PC-3 (cell line): ENCODE data around the gene UBE2F. TPM values are rescaled to one million over a fixed set of nuclear protein-coding genes. Genes with fewer than 3 reads are reported as not detected.

Experiments
- ATAC-seq: fragments of 200-7000 bp; cut with Tn5 transposase; 2 replicates; pipeline ENCODE4 v1.9.1; 2020; ENCODE audit warnings: mild to moderate bottlenecking, moderate library complexity
- BruUV-seq: library from RNA; stranded (reverse); fragments of 400-500 nt; replicated peaks from 2 replicates; lab custom pipeline; 2021; lab: Mats Ljungman, UMichigan
- CTCF ChIA-PET: fragments of 300-600 bp; sonication (Branson Sonifier 250); formaldehyde crosslinking; loops from one replicate; lab custom pipeline; 2022; ENCODE audit warnings: antibody characterized with exemption; lab: Charles Lee
- POLR2A ChIA-PET: fragments of 300-600 bp; sonication (Branson Sonifier 250); formaldehyde crosslinking; loops from one replicate; lab custom pipeline; 2022; ENCODE audit warnings: antibody characterized with exemption; ENCODE audit not compliant: unreplicated experiment; lab: Charles Lee
- DNase-seq: peaks from one replicate; pipeline ENCODE4 v3.0.0-alpha.2; 2015
- H2AFZ ChIP-seq: fragments of 300-600 bp; sonication (generic); 2 replicates; pipeline ENCODE4 v1.6.0; 2016; ENCODE audit warnings: antibody characterized with exemption, low read length
- H3F3A ChIP-seq: fragments of 300-600 bp; sonication (generic); one replicate; pipeline ENCODE4 v1.6.0; 2017; ENCODE audit warnings: antibody characterized with exemption, low read length, control low read depth, mild to moderate bottlenecking; ENCODE audit not compliant: unreplicated experiment
- H3K27ac ChIP-seq: fragments of 300-600 bp; sonication (generic); 2 replicates; pipeline ENCODE4 v1.5.1; 2016; ENCODE audit warnings: mild to moderate bottlenecking, low read length
- H3K27me3 ChIP-seq: fragments of 300-600 bp; sonication (generic); 2 replicates; pipeline ENCODE4 v1.6.1; 2016; ENCODE audit warnings: low read length, mixed read lengths
- H3K36me3 ChIP-seq: fragments of 300-600 bp; sonication (generic); 2 replicates; pipeline ENCODE4 v1.6.1; 2016; ENCODE audit warnings: low read depth, mixed run types, low read length, mixed read lengths
- H3K4me1 ChIP-seq: fragments of 300-600 bp; sonication (generic); 2 replicates; pipeline ENCODE4 v1.5.1; 2016; ENCODE audit warnings: low read length; ENCODE audit not compliant: insufficient read depth
- H3K4me2 ChIP-seq: fragments of 300-600 bp; sonication (generic); 2 replicates; pipeline ENCODE4 v1.6.0; 2016; ENCODE audit warnings: low read length
- H3K4me3 ChIP-seq: fragments of 300-600 bp; sonication (generic); 2 replicates; pipeline ENCODE4 v1.5.1; 2016; ENCODE audit warnings: mild to moderate bottlenecking, low read length, mixed read lengths
- H3K79me2 ChIP-seq: fragments of 300-600 bp; sonication (generic); 2 replicates; pipeline ENCODE4 v1.6.1; 2017; ENCODE audit warnings: low read length, mixed read lengths
- H3K9ac ChIP-seq: fragments of 300-600 bp; sonication (generic); 2 replicates; pipeline ENCODE4 v1.6.0; 2016; ENCODE audit warnings: mild to moderate bottlenecking, low read length
- H3K9me2 ChIP-seq: fragments of 300-600 bp; sonication (generic); replicated peaks from 2 replicates; pipeline ENCODE4 v1.6.1; 2016; ENCODE audit warnings: mixed run types, low read length, mixed read lengths
- H3K9me3 ChIP-seq: fragments of 300-600 bp; sonication (generic); 2 replicates; pipeline ENCODE4 v1.6.1; 2016; ENCODE audit warnings: low read length, mixed read lengths
- H4K20me1 ChIP-seq: fragments of 300-600 bp; sonication (generic); 2 replicates; pipeline ENCODE4 v1.6.1; 2016; ENCODE audit warnings: low read length, mixed read lengths
- CTCF ChIP-seq: fragments of 300-600 bp; sonication (generic); conservative IDR thresholded peaks from 2 replicates; pipeline ENCODE4 v1.5.1; 2017; ENCODE audit warnings: antibody characterized with exemption, low read depth, mild to moderate bottlenecking, low read length
- EZH2 ChIP-seq: fragments of 300-600 bp; sonication (generic); IDR thresholded peaks from one replicate; pipeline ENCODE4 v1.6.1; 2017; ENCODE audit warnings: antibody characterized with exemption, mild to moderate bottlenecking, low read length; ENCODE audit not compliant: unreplicated experiment
- EZH2phosphoT487 ChIP-seq: fragments of 300-600 bp; sonication (generic); IDR thresholded peaks from 2 replicates; pipeline ENCODE4 v1.6.1; 2018; ENCODE audit warnings: mild to moderate bottlenecking, antibody characterized with exemption, low read length, borderline replicate concordance
- intact Hi-C: fragments of 100-400 bp; cut with micrococcal nuclease; formaldehyde crosslinking; loops from 2 replicates; pipeline ENCODE4 v1.9.0; 2023
- total RNA-seq: library from RNA; depleted of rRNA; stranded (reverse); fragments of >200 nt; gene quantifications from 2 replicates; pipeline ENCODE4 v1.2.3, GENCODE V29; 2014

Gene UBE2F
- total RNA-seq, 1 experiment from 2014 or later, result 57.8 TPM

GRCh38 chr2:237927135-237927534 lies 39.7 kb upstream of the UBE2F start:
- Histone ChIP-seq H3K36me3 (no peaks in the 10 kb centered on the region), H3K27me3 (no peaks in the 10 kb centered on the region), H3K4me3 (no peak overlapping the region), H3K9me3 (no peaks in the 10 kb centered on the region), H3K4me2 (no peak overlapping the region), H2AFZ (no peak overlapping the region), H3K9ac (no peak overlapping the region), H3K27ac (no peak overlapping the region), H3K4me1 (peaks cover 10% of the 10 kb centered on the region; the same call in 1 of the 2 replicates), H3K79me2 (no peaks in the 10 kb centered on the region), H3K9me2 (no peaks in the 10 kb centered on the region), H4K20me1 (no peaks in the 10 kb centered on the region), H3F3A (no peaks in the 10 kb centered on the region)
- POLR2A ChIA-PET, result interaction anchor here (0.5 kb wide), 1 partner anchor 793 kb away, joined by 7 read pairs; no protein-coding TSS in a partner anchor
- ATAC-seq (no peak), DNase-seq (no peak)
- intact Hi-C loops, result no loop called here
- BruUV-seq, result no TSS peak
- CTCF ChIA-PET, result no interaction called here
- no peak for TF ChIP-seq EZH2
- TF ChIP-seq CTCF, result no peak
- TF ChIP-seq EZH2phosphoT487, result no peak

- Histone ChIP-seq H2AFZ (no peak overlapping the region), H3K27me3 (no peaks in the 10 kb centered on the region), H3K27ac (no peak overlapping the region), H3K4me1 (peaks cover 2% of the 10 kb centered on the region; the same call in 1 of the 2 replicates), H3K9me2 (no peaks in the 10 kb centered on the region), H3K79me2 (no peaks in the 10 kb centered on the region), H3K4me3 (no peak overlapping the region), H3K4me2 (no peak overlapping the region), H3F3A (no peaks in the 10 kb centered on the region), H3K36me3 (no peaks in the 10 kb centered on the region), H4K20me1 (no peaks in the 10 kb centered on the region), H3K9me3 (no peaks in the 10 kb centered on the region), H3K9ac (no peak overlapping the region)
- ChIA-PET CTCF (no interaction called here), POLR2A (no interaction called here)
- no peak for TF ChIP-seq EZH2
- no peak for TF ChIP-seq CTCF
- no peak for TF ChIP-seq EZH2phosphoT487
- DNase-seq (no peak), ATAC-seq (no peak; the same call in 1 of the 2 replicates)
- BruUV-seq, result no TSS peak
- intact Hi-C loops, result no loop called here
Observed at GRCh38 chr2:237927986-237928385, 38.8 kb upstream of the UBE2F start.

- Histone ChIP-seq H3F3A (no peaks in the 10 kb centered on the region), H2AFZ (no peak overlapping the region), H4K20me1 (no peaks in the 10 kb centered on the region), H3K4me2 (no peak overlapping the region), H3K4me1 (no peaks in the 10 kb centered on the region), H3K9me2 (no peaks in the 10 kb centered on the region), H3K27me3 (no peaks in the 10 kb centered on the region), H3K4me3 (no peak overlapping the region), H3K27ac (no peak overlapping the region), H3K36me3 (no peaks in the 10 kb centered on the region), H3K9me3 (no peaks in the 10 kb centered on the region), H3K79me2 (no peaks in the 10 kb centered on the region), H3K9ac (no peak overlapping the region)
- BruUV-seq, result no TSS peak
- no peak for DNase-seq
- CTCF ChIA-PET, result no interaction called here
- intact Hi-C loops, result no loop called here
- ATAC-seq, result no peak
- no peak for TF ChIP-seq EZH2
- no peak for TF ChIP-seq CTCF
- TF ChIP-seq EZH2phosphoT487, result no peak
- POLR2A ChIA-PET, result no interaction called here
Observed at GRCh38 chr2:237929979-237930378, 36.8 kb upstream of the UBE2F start.
